HepG2 (cell line): ENCODE results near the gene PDCD1LG2. TPM values are rescaled to one million over a fixed set of nuclear protein-coding genes. Genes with fewer than 3 reads are reported as not detected.

Experiments
- HNRNPH1 ChIP-seq: fragments of 200-400 bp; formaldehyde crosslinking; optimal IDR thresholded peaks from 2 replicates; pipeline ENCODE3; 2017; ENCODE audit warnings: mild to moderate bottlenecking, low read depth, low read length
- NFE2 ChIP-seq: sonication (generic); formaldehyde crosslinking; IDR thresholded peaks from 2 replicates; pipeline ENCODE4 v1.4.0; 2020; ENCODE audit warnings: missing genetic modification reagents
- NFKB2 ChIP-seq: sonication (generic); formaldehyde crosslinking; IDR thresholded peaks from 2 replicates; pipeline ENCODE4 v1.4.0; 2020; ENCODE audit warnings: missing genetic modification reagents, borderline replicate concordance
- ZNF761 ChIP-seq: sonication (generic); formaldehyde crosslinking; conservative IDR thresholded peaks from 2 replicates; pipeline ENCODE4 v1.4.0; 2020; ENCODE audit warnings: mild to moderate bottlenecking, missing genetic modification reagents
- polyA plus RNA-seq, 8 experiments: library from polyadenylated mRNA; depleted of rRNA in 3 of 8; stranded (reverse) in 7 of 8; unstranded in 1 of 8; fragments of >200 nt; fragmentation: Illumina TruSeq in 4 of 8; extraction: Trizol in 4 of 8; gene quantifications; 2 replicates each; pipeline versions ENCODE4 v1.2.1 to v1.2.3, GENCODE V29; 2011 to 2016; ENCODE audit warnings: low read depth in 4 of 8, missing spikeins in 1 of 8, mixed read lengths in 1 of 8; ENCODE audit not compliant: insufficient read depth in 1 of 8
- total RNA-seq, 5 experiments: library from RNA; depleted of rRNA; stranded (reverse); fragments of >200 nt; fragmentation: Illumina TruSeq; extraction: Trizol; gene quantifications; 2 replicates each; pipeline ENCODE4 v1.2.3, GENCODE V29; 2016; ENCODE audit warnings: low read depth in 1 of 5
- TF ChIP-seq, protein P1 (sequence below), 2 experiments: fragments of 450-650 bp in 1 of 2; sonication (generic) in 1 of 2; formaldehyde crosslinking in 1 of 2; IDR thresholded peaks; 2 replicates each; pipeline versions ENCODE4 v1.6.1 to v1.8.0; 2016 to 2022; ENCODE audit warnings: antibody characterized with exemption in 1 of 2, mild to moderate bottlenecking in 1 of 2, missing genetic modification reagents in 1 of 2

PDCD1LG2 gene
- total and polyA plus RNA-seq, 2 of the 13 experiments (the other 11 are each of a cell fraction or from before 2014, with no cell fraction given): not detected

DNA sequence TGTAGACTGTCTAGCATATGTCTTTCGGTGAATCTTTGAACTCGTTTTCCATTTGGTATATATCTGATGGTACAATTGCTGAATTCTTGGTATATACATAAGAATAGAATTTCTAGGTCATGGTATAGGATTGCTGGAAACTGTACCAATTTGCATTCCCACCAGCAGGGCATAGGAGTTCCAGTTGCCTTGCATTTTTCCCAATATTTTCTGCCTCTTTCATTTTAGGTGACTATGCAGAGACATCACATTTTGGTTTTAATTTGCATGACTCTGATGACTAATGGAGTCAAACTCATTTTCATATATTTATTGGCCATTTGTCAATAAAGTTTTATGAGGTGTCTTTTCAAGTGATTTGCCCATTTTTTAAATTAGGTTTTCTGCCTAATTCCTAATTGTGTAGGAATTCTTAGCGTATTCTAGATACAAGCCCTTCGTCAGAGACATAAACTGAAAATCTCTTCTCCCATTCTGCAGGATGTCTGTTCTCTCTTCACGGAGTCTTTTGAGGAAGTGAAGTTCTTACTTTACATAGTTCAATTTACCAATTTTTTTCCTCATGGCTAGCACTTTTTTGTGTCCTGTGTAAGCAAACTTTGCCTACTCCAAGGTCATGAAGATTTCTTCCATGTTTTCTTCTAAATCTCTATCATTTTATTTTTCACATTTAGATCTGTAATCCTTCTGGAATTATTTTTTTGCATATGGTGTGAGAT lies 28.9 kb upstream of the PDCD1LG2 start (continued):
- TF ChIP-seq, protein P1, sequence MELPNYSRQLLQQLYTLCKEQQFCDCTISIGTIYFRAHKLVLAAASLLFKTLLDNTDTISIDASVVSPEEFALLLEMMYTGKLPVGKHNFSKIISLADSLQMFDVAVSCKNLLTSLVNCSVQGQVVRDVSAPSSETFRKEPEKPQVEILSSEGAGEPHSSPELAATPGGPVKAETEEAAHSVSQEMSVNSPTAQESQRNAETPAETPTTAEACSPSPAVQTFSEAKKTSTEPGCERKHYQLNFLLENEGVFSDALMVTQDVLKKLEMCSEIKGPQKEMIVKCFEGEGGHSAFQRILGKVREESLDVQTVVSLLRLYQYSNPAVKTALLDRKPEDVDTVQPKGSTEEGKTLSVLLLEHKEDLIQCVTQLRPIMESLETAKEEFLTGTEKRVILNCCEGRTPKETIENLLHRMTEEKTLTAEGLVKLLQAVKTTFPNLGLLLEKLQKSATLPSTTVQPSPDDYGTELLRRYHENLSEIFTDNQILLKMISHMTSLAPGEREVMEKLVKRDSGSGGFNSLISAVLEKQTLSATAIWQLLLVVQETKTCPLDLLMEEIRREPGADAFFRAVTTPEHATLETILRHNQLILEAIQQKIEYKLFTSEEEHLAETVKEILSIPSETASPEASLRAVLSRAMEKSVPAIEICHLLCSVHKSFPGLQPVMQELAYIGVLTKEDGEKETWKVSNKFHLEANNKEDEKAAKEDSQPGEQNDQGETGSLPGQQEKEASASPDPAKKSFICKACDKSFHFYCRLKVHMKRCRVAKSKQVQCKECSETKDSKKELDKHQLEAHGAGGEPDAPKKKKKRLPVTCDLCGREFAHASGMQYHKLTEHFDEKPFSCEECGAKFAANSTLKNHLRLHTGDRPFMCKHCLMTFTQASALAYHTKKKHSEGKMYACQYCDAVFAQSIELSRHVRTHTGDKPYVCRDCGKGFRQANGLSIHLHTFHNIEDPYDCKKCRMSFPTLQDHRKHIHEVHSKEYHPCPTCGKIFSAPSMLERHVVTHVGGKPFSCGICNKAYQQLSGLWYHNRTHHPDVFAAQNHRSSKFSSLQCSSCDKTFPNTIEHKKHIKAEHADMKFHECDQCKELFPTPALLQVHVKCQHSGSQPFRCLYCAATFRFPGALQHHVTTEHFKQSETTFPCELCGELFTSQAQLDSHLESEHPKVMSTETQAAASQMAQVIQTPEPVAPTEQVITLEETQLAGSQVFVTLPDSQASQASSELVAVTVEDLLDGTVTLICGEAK (IDR thresholded peaks at IDR 0.05): no peak
- TF ChIP-seq, protein P1 (CRISPR knock-in tag; IDR thresholded peaks at IDR 0.05): no peak
- no peak for TF ChIP-seq HNRNPH1
- no peak for TF ChIP-seq NFKB2 (CRISPR knock-in tag)
- no peak for TF ChIP-seq NFE2 (CRISPR knock-in tag)
- TF ChIP-seq ZNF761 (CRISPR knock-in tag): no peak
